Measurements from ENCODE around the gene ERCC4. TPM values are rescaled to one million over a fixed set of nuclear protein-coding genes. Genes with fewer than 3 reads are reported as not detected.
"Not testable (repeated sequence)": the region's sequence is repeated elsewhere in the genome, so short reads cannot be mapped to it uniquely, and the experiment has no call there.

Gene ERCC4
- total RNA-seq, 1 experiment from 2014 or later = 10.3 TPM

GRCh38 chr16:13904822-13905221, 15.1 kb upstream of the ERCC4 start:
- BruUV-seq (replicated peaks) = not testable (repeated sequence)

DNA sequence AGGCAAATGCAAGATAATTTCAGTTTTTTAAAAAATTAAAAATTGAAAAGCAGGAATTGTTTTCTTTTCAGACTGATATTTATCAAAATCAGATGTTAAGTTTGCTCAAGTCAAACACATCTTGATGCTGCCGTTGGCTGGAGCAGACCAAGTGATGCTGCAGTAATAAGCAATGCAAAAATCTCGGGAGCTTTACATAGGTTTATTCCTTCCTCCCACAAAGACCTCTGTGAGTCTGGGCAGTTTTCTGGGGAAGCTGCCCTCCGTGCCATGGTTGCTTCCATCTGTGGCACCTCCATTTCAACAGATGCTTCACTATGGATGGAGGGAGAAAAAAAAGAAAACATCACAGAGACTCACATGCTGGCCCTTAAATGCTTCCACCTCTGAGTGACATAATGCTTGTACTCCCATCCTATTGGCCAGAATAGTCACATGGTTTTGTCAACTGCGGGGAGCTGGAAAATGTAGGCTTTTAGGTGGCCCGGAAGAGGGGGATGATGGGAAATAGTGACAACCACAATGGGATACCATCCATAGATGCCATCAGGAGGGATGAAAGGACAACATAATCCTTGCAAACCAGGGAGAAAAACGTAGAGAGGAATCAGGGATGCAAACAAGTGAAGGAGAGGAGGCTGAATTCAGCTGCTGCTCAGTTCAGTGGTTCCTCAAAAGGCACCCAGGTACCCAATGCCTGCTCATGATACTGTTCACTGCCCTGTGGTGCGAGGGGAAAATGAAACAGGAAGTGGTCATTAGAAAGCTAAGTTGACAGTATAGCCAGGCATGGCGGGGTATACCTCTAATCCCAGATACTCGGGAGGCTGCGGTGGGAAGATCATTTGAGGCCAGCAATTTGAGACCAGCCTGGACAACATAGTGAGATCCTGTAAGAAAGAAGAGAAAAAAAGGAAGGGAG, 13.5 kb upstream of the ERCC4 start:
- POLR2A ChIA-PET = no interaction called here

More at GRCh38 chr16:13904822-13905221, 15.1 kb upstream of the ERCC4 start:
- intact Hi-C loops (cut with micrococcal nuclease); H3K27ac Mint-ChIP-seq (ENCODE audit: low read depth, unreplicated experiment); H3K36me3 Mint-ChIP-seq (ENCODE audit: insufficient read depth, unreplicated experiment); H3K9me3 Mint-ChIP-seq (ENCODE audit: unreplicated experiment); H3K27me3 Mint-ChIP-seq (ENCODE audit: insufficient read depth, unreplicated experiment); H3K4me1 Mint-ChIP-seq (ENCODE audit: insufficient read depth, unreplicated experiment); H3K4me3 Mint-ChIP-seq (ENCODE audit: unreplicated experiment); POLR2A ChIA-PET: not testable (repeated sequence)
- peak; percentile 6 for TF ChIP-seq CTCF (IDR thresholded peaks at IDR 0.05; ENCODE audit: unreplicated experiment)
- CTCF ChIA-PET = interaction anchor here (0.7 to 1.7 kb wide), 2 partner anchors 14 to 64 kb away, joined by 3 read pairs; no protein-coding TSS in a partner anchor
- peak; percentile 38 for DNase-seq (ENCODE audit: unreplicated experiment)

GRCh38 chr16:13907431-13907830, 12.5 kb upstream of the ERCC4 start:
- no TSS peak for BruUV-seq (replicated peaks)
- no peak for TF ChIP-seq CTCF (IDR thresholded peaks at IDR 0.05; ENCODE audit: unreplicated experiment)
- intact Hi-C loops (cut with micrococcal nuclease) = no loop called here
- DNase-seq (ENCODE audit: unreplicated experiment) = no peak
- peaks cover 12% of the 10 kb centered on the region for H3K9me3 Mint-ChIP-seq (ENCODE audit: unreplicated experiment)
- H3K27ac Mint-ChIP-seq (ENCODE audit: low read depth, unreplicated experiment) = no peak overlapping the region
- peaks cover 8% of the 10 kb centered on the region for H3K4me1 Mint-ChIP-seq (ENCODE audit: insufficient read depth, unreplicated experiment)
- ChIA-PET CTCF (interaction anchor here (1.1 to 2.2 kb wide), 2 partner anchors 10 to 12 kb away, joined by 7 to 12 read pairs; partner anchors contain the start of gene ERCC4), POLR2A (no interaction called here)
- H3K36me3 Mint-ChIP-seq (ENCODE audit: insufficient read depth, unreplicated experiment) = peaks cover 4% of the 10 kb centered on the region
- no peak overlapping the region for H3K4me3 Mint-ChIP-seq (ENCODE audit: unreplicated experiment)
- H3K27me3 Mint-ChIP-seq (ENCODE audit: insufficient read depth, unreplicated experiment) = peaks cover 7% of the 10 kb centered on the region

More for the DNA sequence above, 13.5 kb upstream of the ERCC4 start:
- Mint-ChIP-seq H3K4me3 (ENCODE audit: unreplicated experiment) (no peak overlapping the region), H3K9me3 (ENCODE audit: unreplicated experiment) (peaks cover 6% of the 10 kb centered on the region), H3K36me3 (ENCODE audit: insufficient read depth, unreplicated experiment) (no peaks in the 10 kb centered on the region), H3K4me1 (ENCODE audit: insufficient read depth, unreplicated experiment) (peaks cover 8% of the 10 kb centered on the region), H3K27ac (ENCODE audit: low read depth, unreplicated experiment) (no peak overlapping the region), H3K27me3 (ENCODE audit: insufficient read depth, unreplicated experiment) (peaks cover 7% of the 10 kb centered on the region)
- CTCF ChIA-PET = interaction anchor here (0.6 to 2.2 kb wide), 5 partner anchors 10 to 475 kb away, joined by 3 to 12 read pairs (median 4); partner anchors contain the start of gene ERCC4
- TF ChIP-seq CTCF (IDR thresholded peaks at IDR 0.05; ENCODE audit: unreplicated experiment) = no peak
- BruUV-seq (replicated peaks) = no TSS peak
- no peak for DNase-seq (ENCODE audit: unreplicated experiment)
- intact Hi-C loops (cut with micrococcal nuclease) = no loop called here

- no TSS peak for BruUV-seq (replicated peaks)
- peaks cover 12% of the 10 kb centered on the region for H3K9me3 Mint-ChIP-seq (ENCODE audit: unreplicated experiment)
- intact Hi-C loops (cut with micrococcal nuclease) = no loop called here
- no peak overlapping the region for H3K27ac Mint-ChIP-seq (ENCODE audit: low read depth, unreplicated experiment)
- H3K36me3 Mint-ChIP-seq (ENCODE audit: insufficient read depth, unreplicated experiment) = peaks cover 4% of the 10 kb centered on the region
- ChIA-PET POLR2A (interaction anchor here (1.0 kb wide), 1 partner anchor 11 kb away, joined by 4 read pairs; the partner anchor contains the start of gene ERCC4), CTCF (no interaction called here)
- H3K4me3 Mint-ChIP-seq (ENCODE audit: unreplicated experiment) = no peak overlapping the region
- peaks cover 8% of the 10 kb centered on the region for H3K4me1 Mint-ChIP-seq (ENCODE audit: insufficient read depth, unreplicated experiment)
- no peak for DNase-seq (ENCODE audit: unreplicated experiment)
- peaks cover 13% of the 10 kb centered on the region for H3K27me3 Mint-ChIP-seq (ENCODE audit: insufficient read depth, unreplicated experiment)
- no peak for TF ChIP-seq CTCF (IDR thresholded peaks at IDR 0.05; ENCODE audit: unreplicated experiment)
Observed at GRCh38 chr16:13909069-13909468, 10.9 kb upstream of the ERCC4 start.

Measured in MCF 10A (cell line).